ENCODE results near the gene ROR1. TPM values are rescaled to one million over a fixed set of nuclear protein-coding genes. Genes with fewer than 3 reads are reported as not detected.
A peak's percentile ranks its signal among the peaks of the same experiment; 100 is the strongest.
"Not testable (repeated sequence)": the region's sequence is repeated elsewhere in the genome, so short reads cannot be mapped to it uniquely, and the experiment has no call there.

The ROR1 gene
- total RNA-seq, 1 experiment from 2014 or later: 7.9 TPM

- no peak for DNase-seq (ENCODE audit: low read depth)
Measured at GRCh38 chr1:63758791-63759190, 15.0 kb upstream of the ROR1 start.

DNA sequence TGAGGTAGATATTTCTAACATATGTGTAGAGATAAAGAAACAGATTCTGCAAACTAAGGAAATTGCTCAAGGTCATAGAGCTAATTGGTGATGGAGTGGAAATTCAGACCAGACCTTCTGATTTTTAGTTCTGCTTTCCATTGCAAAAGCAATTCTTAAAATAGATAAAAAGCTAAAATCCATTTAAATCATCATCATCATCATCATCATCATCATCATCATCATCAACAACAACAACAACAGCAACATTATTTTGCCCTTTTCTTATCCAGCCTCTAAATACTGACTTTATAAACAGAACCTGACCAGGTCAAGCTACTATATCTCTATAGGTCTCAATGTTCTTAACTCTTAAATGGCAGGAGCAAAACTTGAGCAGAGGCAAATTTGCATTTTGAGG, 14.0 kb upstream of the ROR1 start:
- DNase-seq (ENCODE audit: low read depth): no peak

GRCh38 chr1:63770381-63770780, 3.4 kb upstream of the ROR1 start:
- DNase-seq (ENCODE audit: low read depth): no peak

DNA sequence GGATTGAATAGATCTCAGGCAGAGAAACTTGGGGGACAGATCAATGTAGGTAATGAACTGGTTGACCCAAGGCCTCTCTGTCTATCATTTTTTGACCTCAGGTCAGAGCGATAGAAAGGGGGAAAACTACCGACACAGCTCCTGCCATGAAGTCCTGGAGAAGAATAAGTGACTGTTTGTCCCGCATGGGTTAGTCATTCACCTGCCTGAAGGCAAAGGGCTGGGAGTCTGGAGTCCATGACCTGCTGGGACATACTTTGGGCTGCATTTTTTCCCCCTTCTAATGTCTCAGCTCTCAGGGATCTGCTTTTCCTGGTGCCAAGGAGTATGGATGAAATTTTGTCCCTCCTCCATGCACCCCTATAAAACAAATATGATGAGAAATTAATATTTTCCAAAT, 1.6 kb upstream of the ROR1 start:
- DNase-seq (ENCODE audit: low read depth): no peak

- no peak for DNase-seq (ENCODE audit: low read depth)
Measured at GRCh38 chr1:63772876-63773275, 941 bp upstream of the ROR1 start.

DNA sequence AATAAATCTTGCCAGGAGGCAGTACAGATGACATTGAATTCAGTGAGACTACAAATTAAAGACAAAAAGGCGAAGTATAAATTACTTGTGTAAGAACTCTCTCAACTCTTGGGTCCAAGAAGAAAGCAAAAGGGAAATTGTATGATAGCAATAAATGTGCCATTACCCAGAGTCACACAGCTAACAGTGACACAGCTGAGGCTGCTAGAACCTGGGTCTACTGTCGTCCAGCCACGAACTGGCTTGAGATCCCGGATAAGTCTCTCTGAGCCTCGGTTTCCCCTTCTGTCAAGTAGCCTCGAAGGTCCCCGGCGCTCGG, 362 bp upstream of the ROR1 start:
- no peak for DNase-seq (ENCODE audit: low read depth)

- peak; percentile 51 for DNase-seq (ENCODE audit: low read depth)
Measured at GRCh38 chr1:63774617-63775417, 1.0 kb downstream of the ROR1 start.

- DNase-seq (ENCODE audit: low read depth): no peak
Measured at GRCh38 chr1:63775418-63776127, 1.8 kb downstream of the ROR1 start.

DNA sequence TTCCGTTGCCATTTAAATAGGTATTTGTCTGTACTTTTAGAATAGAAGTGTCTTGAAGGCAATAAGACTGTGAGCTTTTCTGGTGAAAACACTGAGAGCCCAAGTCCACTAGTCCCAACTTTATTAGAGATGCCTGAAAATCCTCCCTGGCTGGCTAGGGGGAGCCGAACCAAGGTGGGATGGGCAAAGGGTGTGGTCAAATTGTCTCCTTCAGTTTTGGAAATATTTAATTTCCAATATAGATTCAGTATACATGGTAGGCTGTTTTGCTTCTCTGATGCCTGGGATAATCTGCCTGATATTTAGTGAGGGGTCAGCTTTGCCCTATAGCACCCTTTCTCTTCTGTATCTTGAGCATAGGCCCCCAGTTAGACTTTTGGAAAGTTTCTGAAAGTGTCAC, 3.5 kb downstream of the ROR1 start:
- DNase-seq (ENCODE audit: low read depth): no peak

DNA sequence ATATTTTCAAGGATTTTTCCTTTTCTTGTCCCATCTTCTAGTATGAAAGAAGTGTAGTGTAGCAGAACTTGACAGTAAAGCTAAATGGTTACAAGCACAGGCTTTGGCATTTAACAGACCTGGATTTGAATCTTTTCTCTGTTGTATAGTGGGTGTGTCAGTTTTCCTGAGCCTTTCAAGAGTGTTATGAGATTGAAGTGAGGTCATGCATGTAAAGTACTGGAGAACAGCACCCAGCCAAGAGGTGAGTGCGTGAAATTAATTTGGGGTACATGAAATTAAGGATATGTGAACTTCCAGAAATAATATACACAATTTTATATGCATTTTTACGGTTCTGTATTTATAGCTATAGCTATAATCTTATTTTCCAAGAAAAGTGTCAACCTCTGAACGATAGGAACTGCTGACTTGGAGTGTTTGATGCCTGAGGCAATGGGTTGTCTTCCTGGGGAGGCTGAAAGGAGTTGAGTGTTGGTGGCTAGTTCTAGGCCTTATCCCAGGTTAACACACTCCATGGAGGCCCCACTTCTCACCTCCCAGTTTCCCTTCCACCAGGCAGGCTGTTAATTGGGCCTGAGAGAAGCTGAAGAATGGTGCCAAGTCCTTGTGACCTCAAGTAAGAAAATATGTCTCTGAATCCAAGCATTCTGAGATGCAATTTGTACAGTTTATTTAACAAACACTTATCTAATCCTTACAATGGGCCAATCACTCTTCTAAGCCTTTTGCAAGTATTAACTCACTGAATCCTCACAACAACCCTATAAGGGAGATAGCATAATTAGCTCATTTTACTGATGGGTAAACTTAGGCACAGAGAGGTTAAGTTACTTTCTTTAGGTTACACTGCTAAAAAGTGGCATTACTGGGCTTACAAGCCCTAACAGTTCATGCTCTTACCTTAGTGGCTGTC, 4.4 kb downstream of the ROR1 start:
- DNase-seq (ENCODE audit: low read depth): no peak

GRCh38 chr1:63779338-63780211, 5.8 kb downstream of the ROR1 start:
- DNase-seq (ENCODE audit: low read depth): no peak

DNA sequence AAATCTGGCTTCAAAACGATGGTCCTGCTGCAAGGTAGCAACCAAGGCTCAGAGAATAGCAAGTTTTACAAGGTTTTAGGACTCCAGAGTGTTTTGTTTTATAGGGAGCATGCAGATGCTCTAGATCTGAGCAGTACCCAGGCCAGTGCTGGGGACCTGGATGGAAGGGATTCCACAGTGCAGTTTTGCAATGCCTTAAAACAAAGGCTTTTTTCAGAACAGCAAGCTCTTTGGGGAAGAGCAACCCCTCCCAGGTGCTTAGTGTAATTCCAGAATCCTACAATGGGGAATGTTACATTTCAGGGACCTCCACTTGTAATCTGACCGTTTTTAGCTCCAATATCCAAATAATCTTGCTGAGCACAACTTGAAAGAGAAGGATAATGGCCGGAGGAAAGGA, 6.7 kb downstream of the ROR1 start:
- no peak for DNase-seq (ENCODE audit: low read depth)

DNA sequence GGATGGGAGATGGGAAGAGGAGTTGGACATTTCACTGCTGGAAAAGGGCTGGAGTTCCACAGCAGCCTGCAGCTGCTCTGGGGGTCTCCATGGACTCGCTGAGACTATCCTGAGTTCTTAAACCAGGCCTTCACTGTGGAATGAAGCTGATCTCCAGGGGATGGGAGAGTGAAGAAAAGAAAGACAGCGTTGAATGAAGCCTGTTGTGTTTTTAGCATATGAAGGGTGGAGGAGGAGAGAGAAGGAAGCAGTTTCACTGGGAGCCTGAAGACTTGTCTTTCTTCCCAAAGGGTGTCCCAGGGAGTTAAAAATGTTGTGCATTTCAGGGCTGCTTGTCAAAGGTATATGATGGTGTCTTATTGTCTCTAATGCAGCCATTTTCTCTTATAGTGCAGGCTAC, 9.2 kb downstream of the ROR1 start:
- no peak for DNase-seq (ENCODE audit: low read depth)

- DNase-seq (ENCODE audit: low read depth): no peak
Measured at GRCh38 chr1:63784083-63784482, 10.3 kb downstream of the ROR1 start.

DNA sequence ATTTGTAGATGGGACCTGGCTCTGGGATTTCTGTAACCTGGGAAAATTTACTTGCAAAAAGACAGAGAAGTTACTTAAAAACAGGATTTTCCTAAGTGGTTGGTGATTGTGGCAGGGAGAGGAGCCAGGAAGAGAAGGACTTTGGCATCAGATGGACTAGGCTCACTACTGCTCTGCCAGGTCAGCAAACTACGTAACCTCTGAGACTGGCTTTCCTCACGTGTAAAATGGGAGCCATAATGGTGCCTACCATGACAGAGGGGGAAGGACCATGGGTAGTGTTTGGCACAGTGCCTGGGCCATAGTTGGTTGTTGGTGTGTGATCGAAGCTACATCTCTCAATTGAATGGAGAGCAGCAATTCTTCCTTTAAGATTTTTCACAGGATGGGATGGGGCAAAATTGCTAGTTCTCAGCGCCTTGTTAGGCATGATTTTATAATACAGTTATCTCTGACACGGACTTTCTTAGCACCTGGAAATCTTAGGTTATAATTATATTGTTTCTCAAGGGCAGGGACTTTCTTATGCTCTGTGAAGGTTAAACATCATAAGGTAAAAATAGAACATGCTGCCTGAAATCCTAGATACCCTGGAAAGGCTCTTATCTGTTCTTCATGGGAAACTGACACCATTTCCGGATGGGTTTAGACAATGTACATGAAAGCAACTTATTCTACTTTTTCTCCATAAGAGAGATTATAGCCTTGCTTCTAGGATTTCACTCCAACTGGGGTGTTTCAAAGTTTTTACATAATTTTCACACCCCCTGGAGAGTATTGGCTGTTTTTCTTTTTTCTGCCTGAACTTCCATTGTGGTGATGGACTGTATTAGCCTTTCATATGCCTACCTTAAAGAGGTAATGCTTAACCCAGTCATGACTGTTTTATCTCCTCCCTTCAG, 10.9 kb downstream of the ROR1 start:
- no peak for DNase-seq (ENCODE audit: low read depth)

DNA sequence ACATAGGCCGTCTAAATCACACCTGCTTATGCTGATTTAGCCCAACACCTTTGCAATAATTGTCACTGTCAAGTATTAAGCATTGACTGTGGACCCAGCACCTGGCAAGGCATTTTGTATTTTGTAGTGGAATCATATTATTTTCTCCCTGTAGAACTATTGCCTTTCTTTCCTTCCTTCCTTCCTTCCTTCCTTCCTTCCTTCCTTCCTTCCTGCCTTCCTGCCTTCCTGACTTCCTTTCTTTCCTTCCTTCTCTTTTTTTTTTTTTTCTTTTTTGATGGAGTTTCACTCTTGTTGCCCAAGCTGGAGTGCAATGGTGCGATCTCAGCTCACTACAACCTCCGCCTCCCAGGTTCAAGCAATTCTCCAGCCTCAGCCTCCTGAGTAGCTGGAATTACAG, 13.5 kb downstream of the ROR1 start:
- DNase-seq (ENCODE audit: low read depth): not testable (repeated sequence)

GRCh38 chr1:63787875-63788274, 14.1 kb downstream of the ROR1 start:
- DNase-seq (ENCODE audit: low read depth): no peak

- no peak for DNase-seq (ENCODE audit: low read depth)
Measured at GRCh38 chr1:63789856-63790605, 16.2 kb downstream of the ROR1 start.

- DNase-seq (ENCODE audit: low read depth): no peak
Measured at GRCh38 chr1:63790989-63791388, 17.2 kb downstream of the ROR1 start.

DNA sequence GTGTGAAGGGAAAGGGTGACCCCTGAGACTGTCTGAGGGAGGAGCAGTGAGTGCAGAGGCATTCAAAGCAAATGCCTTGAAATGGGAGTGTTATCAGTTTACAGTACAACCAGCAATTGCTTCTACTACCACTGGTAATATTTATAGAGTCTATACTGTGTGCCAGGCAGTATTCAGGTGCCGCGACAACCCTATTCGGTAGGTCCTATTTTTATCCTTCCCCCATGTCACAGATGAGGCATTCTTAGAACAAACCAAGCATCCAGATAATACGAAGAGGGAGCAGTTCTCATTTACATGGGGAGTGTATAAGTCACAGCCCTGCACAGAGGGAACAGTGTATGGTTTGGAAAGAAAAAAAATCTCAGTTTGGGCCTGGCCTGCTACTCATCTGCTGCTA, 18.3 kb downstream of the ROR1 start:
- DNase-seq (ENCODE audit: low read depth): no peak
